Measurements from ENCODE around the gene MAPKAP1. TPM values are rescaled to one million over a fixed set of nuclear protein-coding genes. Genes with fewer than 3 reads are reported as not detected.

MAPKAP1 gene
- total and polyA plus RNA-seq, 9 of the 15 experiments (the other 6 are each of a cell fraction or from before 2014, with no cell fraction given), result 2.6 to 82.1 (median 61.1) TPM

GRCh38 chr9:125513668-125514413 is 193.2 kb downstream of the MAPKAP1 start:
- H3K9me3 ChIP-seq (replicated peaks; ENCODE audit: control insufficient read depth, insufficient read depth, low read depth, low read length), result no peaks in the 10 kb centered on the region
- CTCF ChIA-PET (ENCODE audit: low intra/inter-chr PET ratio), result no interaction called here
- no peak overlapping the region for H3K4me3 ChIP-seq
- ATAC-seq (peak; percentile 63), FAIRE-seq (no peak), DNase-seq (ENCODE audit: extremely low read depth in 1 of 4, low spot score in 3 of 4) (peak in 2 of 4 experiments; percentile 30 to 36)
- no peaks in the 10 kb centered on the region for H3K79me2 ChIP-seq (ENCODE audit: control insufficient read depth, insufficient read depth, low read length)
- no TSS peak for BruUV-seq (replicated peaks)
- POLR2A ChIA-PET, result interaction anchor here (0.7 to 2.9 kb wide), 3 partner anchors 12 to 668 kb away, joined by 3 to 11 read pairs (median 4); no protein-coding TSS in a partner anchor
- peak overlapping the region; percentile 53 for H2AFZ ChIP-seq (ENCODE audit: low read depth, low read length)
- no peaks in the 10 kb centered on the region for H3K27me3 ChIP-seq (ENCODE audit: control insufficient read depth in 2 of 2, insufficient read depth in 2 of 2, low read length in 2 of 2)
- H3K4me1 ChIP-seq (replicated peaks in 1 of 2; ENCODE audit: control insufficient read depth in 2 of 2, insufficient read depth in 2 of 2, low read length in 2 of 2), result peaks cover 0 to 11% of the 10 kb centered on the region in 2 experiments; a peak in 4 of 5 replicates
- intact Hi-C loops (cut with micrococcal nuclease) (no loop called here), in situ Hi-C loops (cut with MboI) (no loop called here)
- H3K4me2 ChIP-seq (ENCODE audit: insufficient read depth, low read length), result peak overlapping the region; percentile 64
- 26% methylated on average over 13 of the region's 13 CpGs for WGBS (ENCODE audit: insufficient coverage, low coverage, missing lambda C conversion rate)
- no peaks in the 10 kb centered on the region for H3K9me1 ChIP-seq (ENCODE audit: control insufficient read depth, insufficient read depth, low read length)
- no peaks in the 10 kb centered on the region for H4K20me1 ChIP-seq (replicated peaks; ENCODE audit: control insufficient read depth, insufficient read depth, low read length)
- H3K9ac ChIP-seq (ENCODE audit: insufficient read depth in 1 of 2, low read depth in 2 of 2, low read length in 2 of 2), result peak overlapping the region in 1 of 2 experiments; percentile 28; a peak in 1 of 4 replicates
- no peak overlapping the region; the same call in 2 of the 3 replicates for H3K27ac ChIP-seq (ENCODE audit: extremely low read depth, low read depth, low read length)
- H3K36me3 ChIP-seq (ENCODE audit: control insufficient read depth, insufficient read depth, low read length), result no peaks in the 10 kb centered on the region
- TF ChIP-seq, protein P1, sequence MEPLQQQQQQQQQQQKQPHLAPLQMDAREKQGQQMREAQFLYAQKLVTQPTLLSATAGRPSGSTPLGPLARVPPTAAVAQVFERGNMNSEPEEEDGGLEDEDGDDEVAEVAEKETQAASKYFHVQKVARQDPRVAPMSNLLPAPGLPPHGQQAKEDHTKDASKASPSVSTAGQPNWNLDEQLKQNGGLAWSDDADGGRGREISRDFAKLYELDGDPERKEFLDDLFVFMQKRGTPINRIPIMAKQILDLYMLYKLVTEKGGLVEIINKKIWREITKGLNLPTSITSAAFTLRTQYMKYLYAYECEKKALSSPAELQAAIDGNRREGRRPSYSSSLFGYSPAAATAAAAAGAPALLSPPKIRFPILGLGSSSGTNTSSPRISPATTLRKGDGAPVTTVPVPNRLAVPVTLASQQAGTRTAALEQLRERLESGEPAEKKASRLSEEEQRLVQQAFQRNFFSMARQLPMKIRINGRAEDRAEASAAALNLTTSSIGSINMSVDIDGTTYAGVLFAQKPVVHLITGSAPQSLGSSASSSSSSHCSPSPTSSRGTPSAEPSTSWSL (CRISPR knock-in tag; IDR thresholded peaks at IDR 0.05; ENCODE audit: borderline replicate concordance), result no peak
- TF ChIP-seq HOMEZ (CRISPR knock-in tag; IDR thresholded peaks at IDR 0.05) (no peak), SP1 (CRISPR knock-in tag; IDR thresholded peaks at IDR 0.05) (peak; percentile 36; the same call in 1 of the 2 replicates), ZNF740 (CRISPR knock-in tag; IDR thresholded peaks at IDR 0.05) (no peak), ZNF740 (tag; IDR thresholded peaks at IDR 0.05) (no peak), MTA2 (IDR thresholded peaks at IDR 0.05; ENCODE audit: low read depth) (peak; percentile 30; the same call in 1 of the 2 replicates), POLR3A (IDR thresholded peaks at IDR 0.05; ENCODE audit: borderline replicate concordance, extremely low read depth, insufficient read depth, insufficient read length) (no peak), KLF6 (CRISPR knock-in tag; IDR thresholded peaks at IDR 0.05; ENCODE audit: borderline replicate concordance) (no peak), GATAD2A (IDR thresholded peaks at IDR 0.05) (no peak), SAFB2 (IDR thresholded peaks at IDR 0.05; ENCODE audit: borderline replicate concordance, low read depth, low read length, severe bottlenecking) (no peak), FOSL1 (tag; conservative IDR thresholded peaks at IDR 0.05) (0 out of 2 replicates have a peak, but pooled peaks have one; percentile 48), HDGF (IDR thresholded peaks at IDR 0.05) (no peak)
- TF ChIP-seq, protein P2, sequence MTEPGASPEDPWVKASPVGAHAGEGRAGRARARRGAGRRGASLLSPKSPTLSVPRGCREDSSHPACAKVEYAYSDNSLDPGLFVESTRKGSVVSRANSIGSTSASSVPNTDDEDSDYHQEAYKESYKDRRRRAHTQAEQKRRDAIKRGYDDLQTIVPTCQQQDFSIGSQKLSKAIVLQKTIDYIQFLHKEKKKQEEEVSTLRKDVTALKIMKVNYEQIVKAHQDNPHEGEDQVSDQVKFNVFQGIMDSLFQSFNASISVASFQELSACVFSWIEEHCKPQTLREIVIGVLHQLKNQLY (CRISPR knock-in tag; conservative IDR thresholded peaks at IDR 0.05), result no peak
- TF ChIP-seq, protein P3, sequence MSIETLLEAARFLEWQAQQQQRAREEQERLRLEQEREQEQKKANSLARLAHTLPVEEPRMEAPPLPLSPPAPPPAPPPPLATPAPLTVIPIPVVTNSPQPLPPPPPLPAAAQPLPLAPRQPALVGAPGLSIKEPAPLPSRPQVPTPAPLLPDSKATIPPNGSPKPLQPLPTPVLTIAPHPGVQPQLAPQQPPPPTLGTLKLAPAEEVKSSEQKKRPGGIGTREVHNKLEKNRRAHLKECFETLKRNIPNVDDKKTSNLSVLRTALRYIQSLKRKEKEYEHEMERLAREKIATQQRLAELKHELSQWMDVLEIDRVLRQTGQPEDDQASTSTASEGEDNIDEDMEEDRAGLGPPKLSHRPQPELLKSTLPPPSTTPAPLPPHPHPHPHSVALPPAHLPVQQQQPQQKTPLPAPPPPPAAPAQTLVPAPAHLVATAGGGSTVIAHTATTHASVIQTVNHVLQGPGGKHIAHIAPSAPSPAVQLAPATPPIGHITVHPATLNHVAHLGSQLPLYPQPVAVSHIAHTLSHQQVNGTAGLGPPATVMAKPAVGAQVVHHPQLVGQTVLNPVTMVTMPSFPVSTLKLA (conservative IDR thresholded peaks at IDR 0.05), result peak; percentile 34 to 41; a peak in 2 of 4 replicates

All from K562 (cell line).